ENCODE data around the gene POLE.
A peak's percentile ranks its signal among the peaks of the same experiment; 100 is the strongest.

POLE gene

DNA sequence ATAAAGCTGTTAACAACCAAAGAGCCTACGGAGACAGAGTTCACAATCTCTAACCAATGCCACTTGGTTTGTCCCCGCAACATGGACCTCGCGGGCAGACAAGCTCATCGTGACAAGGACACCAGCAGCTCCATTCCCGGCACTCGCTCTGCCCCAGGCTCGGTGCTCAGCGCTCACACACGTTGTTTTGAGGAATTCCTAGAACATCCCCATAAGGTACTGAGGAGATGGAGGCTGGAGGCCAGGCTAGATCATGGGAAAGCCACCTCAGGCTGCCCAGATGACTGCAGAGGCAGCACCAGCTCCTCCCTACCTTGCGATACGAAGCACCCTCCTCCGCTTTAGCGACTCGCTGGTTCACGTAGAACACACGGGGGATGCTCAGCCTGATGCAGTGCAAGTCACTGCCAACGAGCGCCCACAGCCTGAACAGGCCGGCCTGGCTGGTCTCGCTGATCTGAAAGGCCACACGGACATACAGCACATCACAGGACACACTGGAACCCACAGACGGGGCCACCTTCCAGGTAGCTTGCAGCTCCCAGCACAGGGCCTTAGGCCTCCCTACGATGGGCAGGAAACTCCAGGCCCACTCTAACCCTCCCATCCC lies 38.4 kb downstream of the POLE start:
- DNase-seq: no peak

DNA sequence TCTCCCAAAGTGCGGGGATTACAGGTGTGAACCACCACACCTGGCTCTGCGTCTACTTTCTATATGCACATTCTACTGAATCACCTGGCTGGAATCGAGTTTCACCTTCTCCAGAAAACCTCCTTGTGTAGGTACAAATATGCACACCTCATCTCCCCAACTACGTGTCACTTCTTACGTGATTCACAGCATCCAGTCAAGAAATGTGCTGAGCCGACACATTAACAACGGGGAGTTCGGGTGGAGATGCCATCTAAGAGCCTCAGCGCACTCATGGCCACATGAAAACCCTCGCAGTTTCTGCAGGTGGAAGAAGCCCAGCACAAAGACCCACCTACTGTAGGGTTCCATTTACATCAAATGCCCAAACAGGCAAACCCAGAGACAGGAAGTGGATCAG lies 39.3 kb downstream of the POLE start:
- no peak for DNase-seq

DNA sequence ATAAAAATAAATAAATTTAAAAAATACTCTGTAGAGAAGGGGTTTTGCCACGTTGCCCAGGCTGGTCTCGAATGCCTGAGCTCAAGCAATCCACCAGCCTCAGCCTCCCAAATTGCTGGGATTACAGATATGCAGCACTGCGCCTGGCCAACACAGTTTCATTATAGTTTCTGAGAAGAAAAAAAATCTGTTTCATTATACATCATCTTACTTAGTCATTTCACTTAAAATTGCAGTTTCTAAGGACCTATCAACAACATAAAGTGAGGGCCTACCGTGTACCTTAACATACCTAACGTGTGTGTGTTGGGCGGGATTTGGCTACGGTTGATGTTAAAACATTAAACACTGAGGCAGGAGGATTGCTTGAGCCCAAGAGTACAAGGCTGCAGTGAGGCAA lies 40.3 kb downstream of the POLE start:
- DNase-seq: no peak

DNA sequence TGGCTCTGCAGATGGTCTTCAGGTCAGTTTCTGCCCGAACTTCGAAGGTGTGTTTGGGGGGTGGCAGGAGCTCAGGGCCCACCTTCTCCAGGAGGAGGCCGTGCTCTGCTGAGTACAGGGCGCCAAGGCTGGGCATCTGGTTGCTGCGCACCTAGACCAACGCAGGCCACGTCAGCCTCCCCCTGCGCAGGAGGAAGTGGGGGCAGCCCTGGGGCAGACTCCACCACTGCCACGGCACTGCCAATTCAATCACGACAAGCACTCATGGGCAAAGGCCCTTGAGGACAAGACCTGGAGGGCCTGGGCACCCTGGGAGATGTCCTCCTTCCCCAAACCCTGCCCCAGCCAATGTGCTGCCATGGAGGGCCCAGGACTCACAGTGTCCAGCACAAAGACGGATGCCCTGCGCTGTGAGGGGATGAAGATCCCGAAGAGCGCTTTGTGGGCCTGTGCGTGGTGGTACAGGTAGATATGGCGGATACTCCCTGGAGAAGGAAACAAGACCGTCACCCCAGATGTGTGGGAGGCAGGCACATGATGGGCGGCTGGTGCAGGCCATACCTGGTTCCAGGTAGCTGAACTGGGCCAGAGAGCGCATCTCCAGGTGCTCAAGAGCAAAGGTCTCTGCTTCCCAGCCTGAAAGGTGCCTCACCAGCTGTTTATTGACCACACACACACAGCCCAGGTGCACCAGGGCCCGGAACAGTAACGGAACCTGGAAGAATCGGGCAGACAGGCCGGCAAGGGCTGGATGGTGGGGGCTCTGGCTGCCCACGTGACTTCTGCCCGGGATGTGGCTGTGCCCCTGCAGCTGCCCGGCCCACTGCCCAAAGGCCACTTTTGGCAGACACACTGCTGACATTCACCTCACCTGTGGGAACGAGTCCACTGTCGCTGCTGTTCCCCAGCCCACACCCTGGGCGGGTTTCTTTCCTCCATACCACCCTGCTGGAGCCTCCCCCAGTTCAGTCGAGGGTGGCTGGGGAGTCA lies 44.0 kb downstream of the POLE start:
- DNase-seq: no peak

DNA sequence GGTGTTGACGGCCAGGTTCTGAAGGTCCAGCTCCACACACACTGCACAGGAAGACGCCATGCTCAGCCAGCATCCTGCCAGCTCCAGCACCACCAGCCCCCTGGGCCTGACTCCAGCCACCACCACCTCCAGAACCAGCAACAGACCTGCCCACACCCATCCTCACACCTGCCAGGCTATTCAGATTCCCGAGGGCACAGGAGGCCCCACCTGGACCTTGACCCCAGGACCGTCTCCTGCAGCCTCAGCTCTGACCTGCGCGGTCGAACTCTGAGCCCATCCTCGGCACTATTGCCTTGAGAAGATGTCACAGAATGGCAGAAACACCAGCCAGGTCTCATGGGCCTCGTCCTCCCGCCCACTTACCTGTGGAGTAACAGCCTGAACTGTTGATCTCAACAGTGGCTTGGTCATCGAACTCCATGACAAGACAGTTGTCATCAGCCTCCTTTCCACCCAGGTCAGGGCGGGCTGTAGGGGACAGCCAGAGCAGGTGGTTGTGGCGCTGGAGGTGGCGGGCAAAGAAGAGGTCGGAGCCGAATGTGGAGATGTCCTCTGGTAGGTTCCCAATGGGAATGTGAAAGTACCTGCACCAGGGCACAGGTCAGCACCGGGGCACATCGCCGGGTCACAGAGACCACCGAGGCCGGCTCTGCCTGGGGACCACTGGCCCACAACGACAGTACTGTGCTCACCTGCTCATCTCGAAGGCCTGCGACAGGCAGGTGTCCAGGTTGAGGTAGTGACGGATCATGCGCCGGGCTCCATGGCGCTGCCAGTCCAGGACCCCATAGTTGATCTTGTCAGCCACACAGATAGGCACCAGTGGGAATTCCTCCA lies 45.1 kb downstream of the POLE start:
- no peak for DNase-seq

DNA sequence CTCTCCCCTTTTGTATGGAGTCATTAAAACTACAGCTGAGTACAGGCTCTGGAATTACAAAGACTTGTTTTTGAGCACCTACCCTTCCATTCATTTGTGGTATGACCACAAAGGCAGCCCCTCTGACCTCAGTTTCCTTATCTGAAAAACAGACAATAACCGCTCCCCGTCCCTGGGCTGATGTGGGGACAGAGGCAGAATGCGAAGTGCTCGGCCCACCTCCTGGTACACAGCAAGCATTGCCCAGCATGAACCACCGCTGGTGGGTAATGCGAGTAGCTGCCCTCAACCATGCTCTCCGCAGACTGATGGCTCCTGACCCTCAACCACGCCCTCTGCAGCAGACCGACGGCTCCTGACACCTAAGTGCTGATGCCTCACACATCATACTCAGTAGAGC lies 46.2 kb downstream of the POLE start:
- DNase-seq: no peak

DNA sequence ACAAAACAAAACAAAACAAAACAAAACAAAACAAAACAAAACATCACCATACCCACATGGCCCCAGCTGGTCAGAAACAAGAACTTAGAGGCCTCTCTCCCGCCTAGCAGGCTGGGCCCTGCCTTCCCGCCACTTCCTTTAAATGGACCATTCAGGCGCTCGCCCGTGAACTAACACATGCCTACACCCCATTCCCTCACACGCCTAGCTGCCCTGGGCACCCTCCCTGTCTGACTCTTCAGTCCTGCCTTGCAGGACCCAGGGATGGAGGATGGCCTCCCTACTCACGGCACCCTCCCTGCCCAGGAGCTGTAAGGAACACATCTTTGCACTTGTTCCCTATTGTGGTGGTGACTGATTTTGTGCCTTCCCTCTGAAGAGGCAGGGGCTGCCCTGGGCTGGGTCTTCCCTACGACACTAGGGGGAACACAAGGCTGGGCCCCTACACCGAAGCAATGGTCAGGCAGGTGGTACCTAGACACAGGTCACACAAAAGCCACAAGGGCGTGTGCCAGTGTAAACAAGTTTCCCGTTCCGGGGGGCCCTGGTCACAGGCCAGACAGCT lies 47.1 kb downstream of the POLE start:
- DNase-seq: no peak

DNA sequence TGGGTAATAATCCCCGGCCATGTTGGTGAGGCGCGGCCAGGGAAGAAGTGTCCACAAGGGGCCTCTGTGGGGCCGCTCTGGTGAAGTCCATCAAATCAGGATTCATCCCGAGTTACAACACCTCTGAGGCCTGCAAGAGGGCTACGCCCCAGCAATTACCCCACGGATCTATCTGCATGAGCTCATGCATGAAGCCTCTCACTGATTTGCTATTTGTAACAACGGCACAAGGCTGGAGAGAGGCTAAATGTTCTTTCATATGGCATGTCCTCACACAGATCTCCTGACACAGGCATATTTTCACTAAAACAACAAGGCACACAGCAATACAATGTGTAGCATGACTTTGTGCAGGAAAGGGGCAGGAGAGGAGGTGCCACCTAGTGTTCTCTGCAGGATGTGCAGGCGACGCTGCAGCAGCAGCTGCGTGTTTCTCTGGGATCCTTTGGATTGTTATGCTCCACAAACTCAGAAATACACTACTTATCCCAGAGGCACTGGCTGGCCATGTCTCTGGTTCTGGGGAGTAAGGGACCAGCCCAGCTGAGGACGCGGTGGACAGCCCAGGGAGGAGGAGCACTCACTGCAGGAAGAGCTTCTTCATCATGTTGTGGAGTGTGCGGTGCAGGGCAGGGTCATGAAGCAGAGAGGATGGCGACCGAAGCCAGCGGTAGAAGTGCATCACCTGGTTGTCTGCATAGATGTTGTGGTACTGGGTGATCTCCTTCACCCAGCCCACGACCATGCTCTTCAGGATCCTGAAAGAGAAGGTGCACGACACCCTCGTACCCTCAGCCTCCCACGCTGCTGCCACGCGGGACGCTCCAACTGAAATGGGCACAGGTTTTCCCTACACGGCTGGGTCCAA lies 48.4 kb downstream of the POLE start:
- peak; percentile 31 for DNase-seq

DNA sequence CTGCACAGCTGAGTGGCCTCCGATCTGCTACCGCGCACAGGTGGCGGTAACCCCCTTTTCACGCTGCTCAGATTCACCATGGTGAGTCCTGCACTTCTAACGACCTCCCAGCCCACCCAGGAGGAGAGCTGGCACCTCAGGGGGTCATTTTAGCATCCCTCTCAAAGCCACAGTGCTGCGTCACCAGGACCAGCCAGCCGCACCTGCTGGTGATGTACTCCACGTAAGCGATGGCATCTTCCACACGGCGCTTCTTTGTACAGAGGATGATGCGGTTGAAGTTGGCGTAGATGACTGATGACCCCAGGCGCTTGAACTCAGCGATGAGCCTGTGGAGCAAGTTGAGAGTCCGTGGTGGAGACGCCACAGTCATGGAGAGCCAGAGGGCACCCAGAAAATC lies 49.3 kb downstream of the POLE start:
- DNase-seq: no peak

DNA sequence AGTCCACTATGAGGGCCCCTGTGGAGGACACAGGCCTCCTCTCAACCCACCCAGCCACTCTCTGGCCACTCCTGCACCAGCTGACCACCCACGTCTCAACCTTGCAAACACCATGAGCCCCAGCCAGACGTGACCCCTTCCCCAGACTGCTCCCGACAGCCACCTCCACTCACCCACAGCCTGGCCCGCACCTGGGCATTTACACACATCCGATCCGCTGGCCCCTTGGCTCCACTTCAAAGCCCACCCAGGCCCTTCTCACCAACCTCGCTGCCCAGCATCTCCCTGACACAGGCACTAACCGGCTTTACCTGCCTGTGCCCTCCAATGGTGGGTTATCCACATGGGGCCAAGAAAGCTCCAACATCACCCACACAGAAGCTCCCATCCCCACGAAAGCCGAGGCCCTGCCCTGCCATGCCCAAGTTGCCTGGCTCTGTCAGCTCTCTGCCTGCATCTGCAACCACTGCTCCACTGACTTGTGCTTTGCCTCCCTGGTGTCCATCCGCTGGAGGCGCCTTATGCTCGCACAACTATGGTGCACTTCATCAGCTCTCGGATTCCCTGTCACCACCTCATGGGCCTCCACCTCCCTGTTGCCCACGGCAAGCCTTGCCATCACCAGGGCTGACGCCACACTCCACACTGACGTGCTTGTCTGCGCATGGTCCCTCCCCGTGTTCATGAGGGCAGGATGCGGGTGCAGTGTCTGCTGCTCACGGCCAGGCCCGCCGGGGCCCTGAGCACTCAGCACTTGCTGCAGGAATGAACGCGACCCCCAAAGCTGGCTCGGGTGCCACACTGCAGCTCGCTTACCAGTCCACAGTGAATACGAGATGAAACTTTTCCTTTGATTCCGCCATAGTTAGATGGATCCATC lies 51.8 kb downstream of the POLE start:
- DNase-seq: no peak

DNA sequence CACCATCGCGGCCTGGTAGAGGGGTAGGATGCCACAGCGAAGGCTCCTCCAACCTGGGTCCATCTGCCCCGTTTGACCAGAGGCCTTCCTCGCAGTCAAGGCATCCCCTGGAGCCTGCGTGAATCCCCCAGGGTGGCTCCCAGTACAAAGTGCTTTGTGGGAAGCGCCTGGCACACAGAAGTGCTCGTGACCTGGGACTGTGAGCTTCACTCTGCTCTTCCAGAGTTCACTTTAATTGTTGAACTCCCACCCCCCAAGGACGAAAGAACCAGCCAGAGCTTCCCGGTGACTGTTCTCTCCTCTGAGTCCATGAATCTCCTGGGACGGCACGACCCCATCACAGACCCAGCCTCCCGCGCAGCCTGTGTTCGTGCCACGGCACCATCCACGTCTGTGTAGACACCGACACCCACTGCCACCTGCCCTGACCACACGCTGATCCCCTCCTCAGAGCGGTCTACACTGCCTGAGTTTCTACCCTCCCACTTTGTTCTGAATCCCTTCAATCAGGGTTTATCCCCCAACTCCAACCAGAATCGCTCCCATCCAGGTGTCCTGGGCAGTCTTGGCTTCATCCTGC lies 52.6 kb downstream of the POLE start:
- DNase-seq: no peak

DNA sequence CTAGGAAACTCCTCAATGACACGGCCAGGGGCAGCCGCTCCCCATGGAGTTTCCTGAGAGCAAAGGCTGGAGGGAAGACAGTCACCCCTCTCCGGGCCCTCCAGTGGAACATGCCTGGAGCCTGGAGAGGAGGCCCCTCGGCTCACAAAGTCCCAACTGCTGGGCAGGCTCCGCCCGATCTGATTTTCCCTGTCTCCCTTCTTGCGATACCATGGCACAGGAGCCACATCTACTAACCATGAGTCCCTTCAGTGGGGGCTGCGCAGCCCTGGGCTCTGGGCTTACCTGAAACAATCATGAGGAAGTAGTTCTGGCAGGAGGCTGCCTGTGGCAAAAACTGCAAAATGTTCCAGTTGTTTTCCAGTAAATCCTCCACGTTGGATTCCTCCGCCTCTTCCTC lies 53.2 kb downstream of the POLE start:
- no peak for DNase-seq

DNA sequence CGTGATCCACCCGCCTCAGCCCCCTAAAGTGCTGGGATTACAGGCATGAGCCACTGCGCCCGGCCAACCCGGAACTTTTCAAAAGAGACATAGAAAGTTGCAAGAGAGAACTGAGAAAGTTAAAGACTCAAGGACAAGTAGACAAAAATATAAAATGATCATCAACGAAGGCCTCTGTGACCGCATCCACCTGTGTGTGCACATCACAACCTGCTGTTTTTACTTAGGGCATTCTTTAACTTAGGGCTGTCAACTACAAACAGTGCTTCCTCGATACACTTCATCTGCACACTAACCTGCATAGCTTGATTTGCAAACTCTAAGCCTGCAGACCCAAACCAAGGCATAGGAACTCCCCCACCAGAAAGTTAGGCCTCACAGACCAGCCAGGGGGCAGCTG lies 53.7 kb downstream of the POLE start:
- no peak for DNase-seq

DNA sequence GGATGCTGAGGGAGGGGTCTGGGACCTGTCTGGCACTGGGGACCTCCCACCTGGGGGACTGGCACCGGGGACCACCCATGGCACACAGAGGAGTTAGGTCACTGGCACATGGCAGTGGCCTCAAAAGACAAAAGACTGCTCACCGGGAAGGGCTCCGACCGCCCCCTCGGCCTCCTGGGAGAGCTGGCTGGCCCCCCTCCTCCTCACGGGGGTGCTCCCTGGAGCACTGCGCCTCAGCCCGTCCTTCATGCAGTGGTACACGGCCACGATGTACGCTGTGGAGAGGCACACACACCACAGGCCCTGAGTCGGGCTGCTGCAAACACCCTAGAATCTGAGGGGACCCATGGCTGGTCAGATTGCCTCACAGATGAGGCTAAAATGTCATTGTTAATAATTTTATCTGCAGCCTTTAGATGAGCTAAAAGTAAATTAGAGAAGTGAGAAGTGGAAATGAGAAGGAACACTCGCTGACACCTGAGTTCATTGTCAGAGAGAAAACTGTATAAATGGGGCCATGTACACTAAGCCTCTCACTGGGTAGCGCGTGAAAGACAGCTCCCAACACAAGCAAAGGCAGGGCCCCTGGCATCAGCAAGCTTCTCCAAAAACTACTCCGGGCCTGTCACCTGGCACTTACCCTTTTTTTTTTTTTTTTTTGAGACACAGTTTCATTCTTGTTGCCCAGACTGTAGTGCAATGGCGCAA lies 54.5 kb downstream of the POLE start:
- no peak for DNase-seq

DNA sequence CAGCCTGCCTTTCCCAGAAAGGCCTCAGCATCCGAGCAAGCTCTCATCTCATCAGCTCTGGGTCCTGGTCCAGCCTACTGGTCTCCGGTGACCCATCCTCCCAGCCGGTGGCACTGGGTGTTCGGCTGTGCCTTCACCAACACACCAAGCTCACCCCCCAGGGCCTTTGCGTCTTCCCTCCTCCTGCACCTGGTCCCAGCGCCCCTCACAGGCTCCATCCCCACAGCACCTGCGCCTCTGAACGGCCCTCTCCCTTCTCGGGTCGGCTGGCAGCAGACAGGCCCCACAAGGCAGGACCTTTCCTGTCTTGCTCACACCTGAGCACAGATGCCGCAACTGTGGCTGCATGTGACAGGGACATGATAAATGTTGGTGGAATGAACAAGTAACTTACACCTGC lies 55.5 kb downstream of the POLE start:
- no peak for DNase-seq

DNA sequence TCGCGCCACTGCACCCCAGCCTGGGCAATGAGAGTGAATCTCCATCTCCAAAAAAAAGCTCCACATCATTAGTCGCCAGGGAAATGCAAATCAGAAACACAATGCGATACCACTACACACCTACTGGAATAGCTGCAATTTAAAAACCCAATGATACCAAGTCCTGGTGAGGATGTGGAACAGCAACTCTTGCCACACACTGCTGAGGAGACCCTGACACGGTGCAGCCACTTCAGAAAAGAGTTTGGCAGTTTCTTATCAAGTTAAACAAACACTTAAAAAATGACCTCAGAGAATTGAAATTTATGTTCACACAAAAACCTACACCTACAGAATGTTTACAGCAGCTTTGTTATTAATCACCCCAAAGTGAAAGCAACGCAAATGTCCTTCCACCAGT lies 56.5 kb downstream of the POLE start:
- no peak for DNase-seq

DNA sequence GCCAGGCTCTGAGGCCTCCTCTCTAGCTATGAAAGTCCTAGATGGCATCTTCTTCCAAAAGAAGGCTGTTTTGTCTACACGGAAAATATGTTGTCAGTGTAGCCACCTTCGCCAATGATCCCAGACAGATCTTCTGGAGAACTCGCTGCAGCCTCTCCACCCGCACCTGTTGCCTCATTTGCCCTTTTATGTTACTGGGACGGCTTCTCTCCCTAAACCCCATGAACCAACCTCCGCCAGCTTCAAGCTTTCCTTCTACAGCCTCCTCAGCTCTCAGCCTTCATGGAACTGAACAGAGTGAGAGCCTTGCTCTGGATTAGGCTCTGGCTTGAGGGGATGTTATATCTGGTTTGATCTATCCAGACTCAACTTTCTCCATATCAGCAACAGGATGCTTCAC lies 57.8 kb downstream of the POLE start:
- DNase-seq: no peak

DNA sequence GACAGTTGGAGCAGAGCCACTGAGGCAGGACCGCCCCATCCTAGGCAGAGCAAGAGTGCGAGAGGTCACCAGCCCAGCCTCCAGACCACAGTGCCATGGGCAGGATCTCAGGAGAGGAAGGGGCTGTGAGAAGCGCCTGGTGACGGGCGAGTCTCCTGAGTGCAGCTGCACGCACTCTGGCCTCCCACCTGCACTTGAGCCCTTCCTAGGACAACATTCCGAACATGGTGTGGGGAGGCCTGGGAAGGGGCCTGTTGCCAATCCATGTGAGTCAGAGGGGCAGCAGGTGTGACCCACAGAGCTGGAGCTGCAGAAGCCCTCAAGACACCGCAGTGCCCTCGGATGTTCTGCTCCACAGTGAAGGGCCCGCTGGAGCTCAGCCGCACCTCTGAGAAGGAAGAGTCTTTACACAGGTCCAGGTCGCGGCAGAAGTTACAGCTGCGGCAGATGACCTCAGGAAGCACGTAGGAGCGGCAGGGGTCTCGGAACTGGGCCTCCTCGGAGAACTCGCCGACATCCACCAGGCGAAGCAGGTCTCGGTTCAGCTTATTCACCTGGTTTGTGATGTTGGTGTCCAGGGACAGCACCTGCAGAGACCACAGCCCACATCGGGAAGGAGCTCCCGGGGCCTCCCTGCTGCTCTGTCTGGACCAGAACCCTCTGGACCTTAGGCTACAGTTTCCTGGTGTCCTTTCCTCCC lies 61.3 kb downstream of the POLE start:
- no peak for DNase-seq

DNA sequence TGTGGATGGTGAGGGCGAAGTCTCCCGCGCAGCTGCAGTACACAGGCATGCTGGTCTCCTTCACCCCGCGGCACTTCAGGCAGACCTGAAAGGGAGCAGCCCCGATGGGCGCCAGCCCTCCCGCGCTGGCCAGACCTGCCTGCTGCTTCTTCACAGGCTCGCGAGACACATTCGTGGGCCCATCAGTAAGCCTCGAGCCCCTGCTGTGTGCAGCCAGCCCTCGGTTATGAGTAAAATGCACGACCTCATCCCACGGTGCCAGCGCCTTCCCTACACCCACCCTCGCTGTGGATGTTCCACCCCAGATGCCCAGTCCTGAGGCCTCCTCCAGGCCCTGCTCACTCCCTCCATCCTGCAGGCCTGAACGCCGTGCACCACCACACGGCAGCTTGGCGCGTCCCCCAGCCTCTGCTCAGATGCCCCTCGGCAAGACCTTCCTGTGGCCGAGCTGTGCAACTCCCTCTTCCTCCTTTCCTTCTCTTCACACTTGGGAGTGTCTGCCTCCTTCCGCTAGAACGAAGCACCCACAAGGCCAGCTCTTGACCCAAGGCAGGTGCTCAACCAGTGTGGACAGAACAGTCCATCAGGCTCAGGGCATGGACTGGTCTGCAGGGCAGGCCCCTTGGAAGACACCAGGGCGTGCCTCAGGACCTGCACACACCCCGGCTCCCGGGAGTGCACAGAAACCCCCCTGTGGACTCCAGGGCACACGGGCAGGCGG lies 62.1 kb downstream of the POLE start:
- DNase-seq: no peak
